RWPE1 (cell line): ENCODE results near the gene MED9.

ENCODE experiments used
- CTCF ChIA-PET: fragments of 350-600 bp; sonication (Branson Sonifier 250); formaldehyde crosslinking; extraction: SDS; loops from one replicate; lab custom pipeline; 2021; lab: Yijun Ruan, JAX
- POLR2A ChIA-PET: fragments of 400-600 bp; formaldehyde crosslinking; extraction: SDS; loops from one replicate; lab custom pipeline; 2020; ENCODE audit warnings: antibody characterized with exemption; ENCODE audit not compliant: low non-redundant PET; lab: Yijun Ruan, JAX
- DNase-seq: peaks from one replicate; pipeline ENCODE4 v3.0.0; 2012; ENCODE audit warnings: low spot score
- H3K27ac ChIP-seq: fragments of 450-650 bp; 2 replicates; pipeline ENCODE4 v1.5.1; 2017
- CTCF ChIP-seq: fragments of 450-650 bp; conservative IDR thresholded peaks from 2 replicates; pipeline ENCODE4 v1.5.1; 2017; ENCODE audit warnings: low read depth, mild to moderate bottlenecking

Gene MED9

DNA sequence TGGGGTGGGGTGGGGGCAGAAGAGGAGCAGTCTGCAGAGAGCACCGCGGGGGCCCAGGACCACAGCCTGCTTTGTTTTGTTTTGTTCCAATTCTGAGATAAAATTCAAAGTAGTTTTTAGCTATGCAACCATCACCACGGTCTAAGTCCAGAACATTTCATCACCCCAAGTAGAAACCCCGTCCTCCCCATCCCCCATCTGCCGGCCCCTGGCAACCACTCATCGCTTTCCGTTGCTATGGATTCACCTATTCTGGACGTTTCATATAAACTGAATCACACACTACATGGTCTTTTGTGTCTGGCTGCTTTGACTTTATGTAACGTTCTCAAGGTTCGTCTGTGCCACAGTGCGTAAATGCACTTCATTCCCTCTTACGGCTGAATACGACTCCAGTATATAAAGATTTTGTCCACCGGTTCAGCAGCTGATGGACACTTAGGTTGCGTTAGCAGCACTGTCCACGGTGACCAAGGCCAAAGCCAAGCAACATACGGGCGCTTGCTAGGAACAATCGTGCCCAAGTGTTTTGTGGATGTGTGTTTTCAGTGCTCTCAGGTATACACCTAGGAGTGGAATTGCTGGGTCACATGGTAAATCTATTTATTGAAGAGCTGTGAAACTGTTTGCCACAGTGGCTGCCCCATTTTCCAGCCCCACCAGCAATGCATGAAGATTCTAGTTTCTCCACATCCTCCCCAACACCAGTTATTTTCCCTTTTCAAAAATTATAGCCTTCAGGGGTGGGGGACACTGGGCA is 47.1 kb downstream of the MED9 start:
- ChIA-PET POLR2A (interaction anchor here (0.6 kb wide), 1 partner anchor 140 kb away, joined by 11 read pairs; no protein-coding TSS in a partner anchor), CTCF (interaction anchor here (0.7 kb wide), 1 partner anchor 169 kb away, joined by 3 read pairs; no protein-coding TSS in a partner anchor)
- no peak for DNase-seq
- H3K27ac ChIP-seq: no peak overlapping the region
- no peak for TF ChIP-seq CTCF

GRCh38 chr17:17525311-17525710 is 48.5 kb downstream of the MED9 start:
- no peak overlapping the region for H3K27ac ChIP-seq
- CTCF ChIA-PET: no interaction called here
- no peak for DNase-seq
- POLR2A ChIA-PET: interaction anchor here (0.5 kb wide), 1 partner anchor 16 kb away, joined by 3 read pairs; no protein-coding TSS in a partner anchor
- TF ChIP-seq CTCF: no peak

GRCh38 chr17:17525956-17526355 is 49.2 kb downstream of the MED9 start:
- CTCF ChIA-PET: no interaction called here
- TF ChIP-seq CTCF: no peak
- no peak for DNase-seq
- POLR2A ChIA-PET: no interaction called here
- no peak overlapping the region for H3K27ac ChIP-seq

DNA sequence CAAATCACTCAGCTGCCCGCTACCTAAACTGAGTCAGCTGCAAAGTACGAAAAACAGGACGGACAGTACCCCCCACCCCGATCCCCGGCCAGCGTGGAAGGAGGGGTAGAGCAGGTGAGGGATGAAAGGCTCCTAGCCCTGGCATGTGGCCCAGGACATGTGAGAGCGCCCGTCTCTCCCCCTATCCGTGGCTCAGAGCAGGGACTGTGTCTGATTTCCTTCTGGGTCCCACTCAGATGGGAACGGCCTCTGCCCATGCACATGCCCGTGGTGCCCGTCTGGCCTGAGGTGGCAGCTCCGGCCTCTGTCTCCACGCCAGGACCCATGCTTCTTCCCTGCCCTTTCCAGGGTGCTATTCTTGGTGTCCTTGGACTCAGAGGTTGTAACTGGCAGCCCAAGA is 49.6 kb downstream of the MED9 start:
- POLR2A ChIA-PET: no interaction called here
- DNase-seq: no peak
- CTCF ChIA-PET: no interaction called here
- TF ChIP-seq CTCF: no peak
- no peak overlapping the region for H3K27ac ChIP-seq

DNA sequence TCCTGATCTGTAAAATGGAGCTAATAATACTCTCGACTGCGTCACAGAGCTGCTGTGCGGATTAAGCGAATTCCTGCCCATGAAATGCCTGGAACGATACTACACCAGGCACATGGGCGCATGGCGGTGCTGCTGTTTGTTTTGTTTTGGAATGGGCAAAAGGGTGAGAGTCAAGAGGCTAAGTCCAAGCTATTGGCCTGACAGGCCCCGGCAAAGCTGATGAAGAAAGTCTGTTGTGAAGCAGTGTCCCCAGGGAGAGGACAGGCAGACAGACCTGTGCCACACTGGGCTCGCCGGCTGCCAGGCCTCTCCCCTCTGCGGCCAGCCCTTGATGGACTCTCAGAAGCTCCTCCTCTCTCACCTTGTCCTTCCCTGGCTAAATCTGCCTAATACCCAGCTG is 50.7 kb downstream of the MED9 start:
- no peak for TF ChIP-seq CTCF
- DNase-seq: no peak
- ChIA-PET CTCF (interaction anchor here (0.7 to 0.8 kb wide), 2 partner anchors 9 to 54 kb away, joined by 3 read pairs; no protein-coding TSS in a partner anchor), POLR2A (no interaction called here)
- H3K27ac ChIP-seq: no peak overlapping the region

DNA sequence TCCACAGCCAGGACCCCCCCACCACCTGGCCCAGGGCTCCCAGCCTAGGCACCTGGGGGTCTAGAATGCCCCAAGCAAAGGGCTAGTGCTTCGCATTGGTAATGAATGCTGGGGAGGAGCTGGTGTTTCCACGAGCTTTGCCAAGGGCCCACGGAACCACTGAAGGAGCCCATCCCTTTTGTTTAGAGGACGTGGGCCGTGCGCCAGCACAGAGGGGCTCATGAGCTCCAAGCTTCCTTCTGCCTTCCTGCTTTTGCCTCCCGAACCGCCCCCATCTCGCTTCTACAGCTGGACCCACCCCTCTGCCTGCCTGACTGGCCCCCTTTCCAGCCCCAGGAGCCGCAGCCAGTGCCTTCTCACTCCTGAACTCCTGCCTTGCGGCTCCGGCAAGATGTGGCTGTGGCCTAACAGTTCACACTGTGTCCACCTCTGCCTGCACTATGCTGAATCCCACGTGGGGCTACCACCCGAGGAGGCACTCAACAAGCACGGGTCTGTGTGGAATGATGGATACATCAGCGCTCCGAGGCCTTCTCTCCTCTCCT is 51.2 kb downstream of the MED9 start:
- POLR2A ChIA-PET: no interaction called here

More for the DNA sequence above, 51.2 kb downstream of the MED9 start:
- TF ChIP-seq CTCF: no peak
- CTCF ChIA-PET: interaction anchor here (0.8 kb wide), 1 partner anchor 10 kb away, joined by 3 read pairs; no protein-coding TSS in a partner anchor
- no peak overlapping the region for H3K27ac ChIP-seq
- no peak for DNase-seq
